CD4-positive, CD25-positive, alpha-beta regulatory T cell (primary cell): Measurements from ENCODE around the gene MYORG. TPM values are rescaled to one million over a fixed set of nuclear protein-coding genes. Genes with fewer than 3 reads are reported as not detected.

Experiments
- ATAC-seq, 2 donors: fragments of 150-1000 bp; cut with Tn5 transposase; one replicate each; pipeline ENCODE4 v1.10.0; 2021; ENCODE audit warnings: low read depth in 2 of 2, moderate number of reproducible peaks in 2 of 2, moderate library complexity in 1 of 2
- DNase-seq, 3 donors: peaks; one replicate each; pipeline versions ENCODE4 v3.0.0 to v3.0.0-alpha.2; 2012 to 2022; ENCODE audit warnings: mixed read lengths in 1 of 3
- H3K27ac ChIP-seq: one replicate; pipeline ENCODE4 v1.7.0; 2013; ENCODE audit warnings: mild to moderate bottlenecking, low read length; ENCODE audit not compliant: insufficient read depth, poor library complexity, severe bottlenecking
- H3K27me3 ChIP-seq: one replicate; pipeline ENCODE4 v1.7.0; 2013; ENCODE audit warnings: low read length; ENCODE audit not compliant: control insufficient read depth, insufficient read depth
- H3K36me3 ChIP-seq: one replicate; pipeline ENCODE4 v1.7.0; 2013; ENCODE audit warnings: mild to moderate bottlenecking, low read length, moderate library complexity; ENCODE audit not compliant: control insufficient read depth, insufficient read depth
- H3K4me1 ChIP-seq: 2 replicates; pipeline ENCODE4 v1.7.0; 2013; ENCODE audit warnings: mild to moderate bottlenecking, low read length; ENCODE audit not compliant: insufficient read depth, control insufficient read depth, poor library complexity, severe bottlenecking
- H3K4me3 ChIP-seq: one replicate; pipeline ENCODE4 v1.7.0; 2013; ENCODE audit warnings: low read depth, mild to moderate bottlenecking, low read length, moderate library complexity
- H3K9me3 ChIP-seq, 2 experiments: 1 replicate in 1 of 2; 2 replicates in 1 of 2; pipeline ENCODE4 v1.7.0; 2013; ENCODE audit warnings: low read length in 2 of 2, mild to moderate bottlenecking in 1 of 2, moderate library complexity in 1 of 2; ENCODE audit not compliant: control insufficient read depth in 2 of 2
- H3K27ac Mint-ChIP-seq, 3 donors: one replicate each; pipeline ENCODE4 v1.8.0; 2020 to 2022; ENCODE audit warnings: mild to moderate bottlenecking in 3 of 3, mixed read lengths in 3 of 3, moderate library complexity in 2 of 3
- H3K27me3 Mint-ChIP-seq: one replicate; pipeline ENCODE4 v1.8.0; 2022; ENCODE audit warnings: mild to moderate bottlenecking, mixed read lengths
- H3K36me3 Mint-ChIP-seq: one replicate; pipeline ENCODE4 v1.8.0; 2020; ENCODE audit warnings: mixed read lengths
- H3K4me1 Mint-ChIP-seq, 4 donors: one replicate each; pipeline ENCODE4 v1.8.0; 2020 to 2022; ENCODE audit warnings: mixed read lengths in 4 of 4, mild to moderate bottlenecking in 1 of 4
- H3K4me3 Mint-ChIP-seq, 4 donors: one replicate each; pipeline ENCODE4 v1.8.0; 2020 to 2022; ENCODE audit warnings: mild to moderate bottlenecking in 4 of 4, mixed read lengths in 4 of 4, moderate library complexity in 3 of 4
- H3K9me3 Mint-ChIP-seq, 7 donors: one replicate each; pipeline ENCODE4 v1.8.0; 2020 to 2022; ENCODE audit warnings: mixed read lengths in 7 of 7, mild to moderate bottlenecking in 3 of 7, moderate library complexity in 2 of 7
- polyA plus RNA-seq, 4 donors: library from polyadenylated mRNA; unstranded; fragments of 300-500 nt; fragmentation: Illumina TruSeq; gene quantifications; one replicate each; pipeline ENCODE4 v1.2.3, GENCODE V29; 2021
- total RNA-seq: library from RNA; stranded (reverse); gene quantifications from one replicate; pipeline ENCODE4 v1.2.3, GENCODE V29; 2022

MYORG gene
- total and polyA plus RNA-seq, 5 donors from 2014 or later, result 0.05 to 0.64 (median 0.34) TPM

GRCh38 chr9:34377404-34377746 lies 677 bp upstream of the MYORG start:
- Histone ChIP-seq H3K36me3 (no peaks in the 10 kb centered on the region), H3K9me3 (no peaks in the 10 kb centered on the region), H3K4me3 (peak overlapping the region; percentile 81), H3K4me1 (peaks cover 43% of the 10 kb centered on the region), H3K27ac (no peak overlapping the region), H3K27me3 (no peaks in the 10 kb centered on the region)
- Mint-ChIP-seq H3K9me3 (peaks cover 0 to 2% (median 0%) of the 10 kb centered on the region in 7 donors), H3K27ac (no peak overlapping the region), H3K36me3 (peaks cover 5% of the 10 kb centered on the region), H3K27me3 (no peaks in the 10 kb centered on the region), H3K4me3 (peak overlapping the region; percentile 88 to 95 (median 92)), H3K4me1 (peaks cover 8 to 59% (median 30%) of the 10 kb centered on the region in 4 donors)
- ATAC-seq (no peak), DNase-seq (no peak)

- Mint-ChIP-seq H3K27me3 (no peaks in the 10 kb centered on the region), H3K36me3 (peaks cover 5% of the 10 kb centered on the region), H3K4me3 (peak overlapping the region; percentile 88 to 95 (median 92)), H3K27ac (peak overlapping the region in 2 of 3 donors; percentile 84), H3K4me1 (peaks cover 8 to 55% (median 26%) of the 10 kb centered on the region in 4 donors), H3K9me3 (peaks cover 0 to 2% (median 0%) of the 10 kb centered on the region in 7 donors)
- no peaks in the 10 kb centered on the region for H3K36me3 ChIP-seq
- no peaks in the 10 kb centered on the region for H3K27me3 ChIP-seq
- ATAC-seq (peak; percentile 8 to 11), DNase-seq (peak; percentile 34 to 72 (median 52))
- H3K4me3 ChIP-seq, result peak overlapping the region; percentile 68
- no peaks in the 10 kb centered on the region for H3K9me3 ChIP-seq
- peaks cover 38% of the 10 kb centered on the region for H3K4me1 ChIP-seq
- H3K27ac ChIP-seq, result peak overlapping the region; percentile 57
Measured at GRCh38 chr9:34375901-34376595, 650 bp downstream of the MYORG start.

- no peak for ATAC-seq
- DNase-seq, result no peak
- Mint-ChIP-seq H3K36me3 (peaks cover 5% of the 10 kb centered on the region), H3K4me3 (peak overlapping the region in 3 of 4 donors; percentile 88 to 95 (median 94)), H3K4me1 (peaks cover 8 to 46% (median 20%) of the 10 kb centered on the region in 4 donors), H3K27ac (peak overlapping the region in 1 of 3 donors; percentile 77), H3K9me3 (peaks cover 0 to 2% (median 0%) of the 10 kb centered on the region in 7 donors), H3K27me3 (no peaks in the 10 kb centered on the region)
- Histone ChIP-seq H3K4me1 (peaks cover 30% of the 10 kb centered on the region), H3K27me3 (no peaks in the 10 kb centered on the region), H3K27ac (no peak overlapping the region), H3K4me3 (no peak overlapping the region), H3K36me3 (no peaks in the 10 kb centered on the region), H3K9me3 (no peaks in the 10 kb centered on the region)
Measured at GRCh38 chr9:34374905-34375552, 1.7 kb downstream of the MYORG start.

GRCh38 chr9:34374339-34374738 lies 2.4 kb downstream of the MYORG start:
- H3K4me1 ChIP-seq, result peaks cover 23% of the 10 kb centered on the region
- H3K4me1 Mint-ChIP-seq, result peaks cover 7 to 39% (median 15%) of the 10 kb centered on the region in 4 donors
- no peak for DNase-seq
- H3K9me3 Mint-ChIP-seq, result peaks cover 0 to 2% (median 0%) of the 10 kb centered on the region in 7 donors
- H3K36me3 Mint-ChIP-seq, result peaks cover 5% of the 10 kb centered on the region
- H3K36me3 ChIP-seq, result no peaks in the 10 kb centered on the region
- H3K4me3 Mint-ChIP-seq, result peak overlapping the region in 1 of 4 donors; percentile 44
- peak overlapping the region in 1 of 3 donors; percentile 63 for H3K27ac Mint-ChIP-seq
- no peak overlapping the region for H3K4me3 ChIP-seq
- no peaks in the 10 kb centered on the region for H3K27me3 ChIP-seq
- no peaks in the 10 kb centered on the region for H3K27me3 Mint-ChIP-seq
- H3K27ac ChIP-seq, result no peak overlapping the region
- H3K9me3 ChIP-seq, result no peaks in the 10 kb centered on the region
- no peak for ATAC-seq

- Mint-ChIP-seq H3K27me3 (no peaks in the 10 kb centered on the region), H3K27ac (peak overlapping the region in 2 of 3 donors; percentile 26 to 50), H3K4me1 (peaks cover 4 to 33% (median 12%) of the 10 kb centered on the region in 4 donors), H3K36me3 (peaks cover 7% of the 10 kb centered on the region), H3K9me3 (peaks cover 0 to 2% (median 0%) of the 10 kb centered on the region in 7 donors), H3K4me3 (peak overlapping the region in 1 of 4 donors; percentile 44)
- Histone ChIP-seq H3K27ac (no peak overlapping the region), H3K4me3 (no peak overlapping the region), H3K36me3 (no peaks in the 10 kb centered on the region), H3K9me3 (no peaks in the 10 kb centered on the region), H3K4me1 (peaks cover 20% of the 10 kb centered on the region), H3K27me3 (no peaks in the 10 kb centered on the region)
- ATAC-seq (no peak), DNase-seq (no peak)
Measured at GRCh38 chr9:34373749-34374148, 2.9 kb downstream of the MYORG start.

- peaks cover 16% of the 10 kb centered on the region for H3K4me1 ChIP-seq
- peak overlapping the region in 2 of 4 donors; percentile 43 to 52 for H3K4me3 Mint-ChIP-seq
- H3K27me3 ChIP-seq, result no peaks in the 10 kb centered on the region
- ATAC-seq (no peak), DNase-seq (no peak)
- no peak overlapping the region for H3K4me3 ChIP-seq
- no peaks in the 10 kb centered on the region for H3K9me3 ChIP-seq
- no peak overlapping the region for H3K27ac ChIP-seq
- no peak overlapping the region for H3K27ac Mint-ChIP-seq
- H3K9me3 Mint-ChIP-seq, result peaks cover 0 to 2% (median 0%) of the 10 kb centered on the region in 7 donors
- H3K36me3 Mint-ChIP-seq, result peaks cover 10% of the 10 kb centered on the region
- H3K4me1 Mint-ChIP-seq, result peaks cover 4 to 33% (median 12%) of the 10 kb centered on the region in 4 donors
- no peaks in the 10 kb centered on the region for H3K27me3 Mint-ChIP-seq
- H3K36me3 ChIP-seq, result no peaks in the 10 kb centered on the region
Measured at GRCh38 chr9:34372467-34373011, 4.2 kb downstream of the MYORG start.

- Mint-ChIP-seq H3K36me3 (peaks cover 10% of the 10 kb centered on the region), H3K27me3 (no peaks in the 10 kb centered on the region), H3K4me1 (peaks cover 4 to 31% (median 11%) of the 10 kb centered on the region in 4 donors), H3K27ac (no peak overlapping the region), H3K4me3 (no peak overlapping the region), H3K9me3 (peaks cover 0 to 2% (median 0%) of the 10 kb centered on the region in 7 donors)
- Histone ChIP-seq H3K36me3 (no peaks in the 10 kb centered on the region), H3K4me3 (no peak overlapping the region), H3K4me1 (peaks cover 11% of the 10 kb centered on the region), H3K9me3 (no peaks in the 10 kb centered on the region), H3K27ac (no peak overlapping the region), H3K27me3 (no peaks in the 10 kb centered on the region)
- no peak for ATAC-seq
- no peak for DNase-seq
Measured at GRCh38 chr9:34371886-34372466, 4.7 kb downstream of the MYORG start.
